Renal cortical epithelial cell (primary cell): ENCODE results near the gene SLC35E2B. TPM values are rescaled to one million over a fixed set of nuclear protein-coding genes. Genes with fewer than 3 reads are reported as not detected.
"Not testable (repeated sequence)": the region's sequence is repeated elsewhere in the genome, so short reads cannot be mapped to it uniquely, and the experiment has no call there.

Experiments used
- DNase-seq: peaks from one replicate; pipeline ENCODE4 v3.0.0-alpha.2; 2011; ENCODE audit warnings: low read depth
- total RNA-seq: library from RNA; depleted of rRNA; stranded (reverse); fragments of >200 nt; gene quantifications from 2 replicates; pipeline ENCODE4 v1.2.3, GENCODE V29; 2014

Gene SLC35E2B
- total RNA-seq, 1 donor from 2014 or later = 64.3 TPM

DNA sequence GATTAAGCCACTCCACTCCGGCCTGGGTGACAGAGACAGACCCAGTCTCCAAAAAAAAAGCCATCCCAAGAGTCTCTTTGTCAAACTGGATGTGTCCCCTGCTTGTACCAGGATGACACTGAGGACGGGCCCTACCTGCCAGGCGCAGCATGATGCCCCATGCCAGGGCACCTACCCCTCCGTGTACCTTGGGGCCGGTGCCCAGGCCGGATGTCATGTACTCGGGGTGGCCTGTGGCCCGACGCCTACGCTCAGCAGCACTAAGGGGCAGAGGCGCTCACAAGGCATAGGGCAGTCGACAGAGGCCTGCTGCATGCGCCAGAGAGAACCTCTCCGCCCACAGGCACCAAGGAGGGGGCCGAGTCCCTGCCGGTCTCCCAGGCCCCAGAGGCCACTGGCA is 53.2 kb downstream of the SLC35E2B start:
- not testable (repeated sequence) for DNase-seq

DNA sequence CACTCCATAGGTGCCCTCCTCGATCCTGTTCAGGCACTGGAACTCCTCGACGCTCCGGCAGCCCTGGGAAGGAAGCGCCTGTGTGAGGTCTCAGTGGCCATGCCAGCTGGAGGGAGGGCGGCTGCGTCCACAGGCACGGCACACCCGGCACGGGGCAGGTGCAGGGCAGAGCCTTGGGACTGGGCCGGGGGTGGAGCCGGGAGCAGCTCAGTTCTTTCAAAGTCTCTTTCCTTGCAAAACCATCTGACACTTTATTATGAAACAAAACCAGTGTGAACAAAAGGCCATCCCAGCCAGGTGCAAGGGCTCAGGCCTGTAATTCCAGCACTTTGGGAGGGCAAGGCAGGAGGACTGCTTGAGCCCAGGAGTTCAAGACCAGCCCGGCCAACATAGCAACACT is 54.1 kb downstream of the SLC35E2B start:
- DNase-seq = not testable (repeated sequence)

DNA sequence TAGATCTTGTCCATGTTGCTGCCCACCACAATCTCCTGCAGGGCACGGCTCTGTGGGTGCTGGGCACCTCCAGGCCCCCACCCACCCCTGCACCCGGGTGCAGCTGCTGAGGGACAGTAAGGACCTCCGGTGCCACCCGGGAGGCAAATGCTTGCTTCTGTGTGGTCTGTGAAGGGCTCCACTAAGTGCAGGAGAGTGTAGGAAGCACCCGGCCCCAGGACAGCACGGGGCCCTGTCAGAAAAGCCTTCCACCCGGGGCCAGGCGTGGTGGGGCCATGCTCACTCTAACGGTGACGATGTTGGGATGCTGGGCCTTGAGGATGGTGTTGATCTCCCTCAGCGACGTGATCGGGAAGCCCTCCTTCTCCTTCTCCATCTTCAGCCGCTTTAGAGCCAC is 55.1 kb downstream of the SLC35E2B start:
- DNase-seq = not testable (repeated sequence)

DNA sequence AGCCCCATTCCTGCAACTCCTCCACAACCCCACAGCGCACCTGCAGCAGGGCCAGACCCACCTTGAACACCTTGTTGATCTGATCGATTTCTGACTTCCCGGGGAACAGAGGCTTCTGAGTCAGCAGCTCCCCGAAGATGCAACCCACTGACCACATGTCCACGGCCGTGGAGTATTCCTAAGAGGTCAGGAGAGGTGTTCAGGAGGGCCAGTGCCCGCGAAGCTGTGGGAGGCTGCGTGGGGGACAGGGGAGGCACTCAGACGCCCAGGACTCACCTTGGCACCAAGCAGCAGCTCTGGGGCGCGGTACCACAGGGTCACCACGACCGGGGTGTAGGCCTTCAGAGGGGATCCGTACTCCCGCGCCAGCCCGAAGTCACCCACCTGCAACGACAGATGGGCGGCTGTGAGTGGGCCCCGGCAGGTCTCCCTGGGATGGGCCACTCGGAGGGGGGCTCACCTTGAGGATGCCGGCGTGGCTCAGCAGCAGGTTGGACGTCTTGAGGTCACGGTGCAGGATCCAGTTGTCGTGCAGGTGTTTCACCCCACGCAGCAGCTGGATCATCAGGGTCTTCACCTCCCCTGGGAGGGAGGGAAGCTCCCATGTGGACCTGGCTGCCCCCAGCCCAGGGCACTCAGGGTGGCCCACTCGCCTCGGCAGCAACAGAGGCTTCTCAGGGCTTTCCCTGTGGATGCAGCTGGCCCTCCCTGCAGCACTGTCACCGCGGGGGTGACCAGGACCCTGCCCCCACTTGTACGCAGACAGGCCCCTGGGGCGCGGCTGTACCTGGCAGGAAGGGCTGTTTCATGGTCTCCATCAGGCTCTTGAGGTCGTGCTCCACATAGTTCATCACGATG is 55.7 kb downstream of the SLC35E2B start:
- DNase-seq = not testable (repeated sequence)

DNA sequence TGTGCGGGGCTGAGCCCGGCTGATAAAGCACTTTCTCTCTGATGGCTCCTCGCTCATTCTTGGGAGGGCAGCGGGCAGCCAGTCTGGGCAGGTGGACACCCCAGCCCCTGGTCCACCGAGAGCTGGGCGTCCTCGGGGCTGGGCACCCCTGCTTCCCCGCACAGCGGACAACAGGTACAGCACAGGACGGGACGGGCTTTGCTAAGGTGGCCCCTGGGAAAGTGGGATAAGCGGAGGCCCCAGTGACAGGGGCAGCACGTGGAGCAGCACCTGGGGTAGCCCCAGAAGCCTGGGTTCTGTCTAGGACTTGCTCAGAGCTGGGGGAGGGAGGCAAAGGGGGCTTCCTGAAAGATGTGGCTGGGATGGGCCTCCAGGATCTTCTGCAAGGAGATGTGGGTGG is 58.0 kb downstream of the SLC35E2B start:
- DNase-seq = not testable (repeated sequence)

DNA sequence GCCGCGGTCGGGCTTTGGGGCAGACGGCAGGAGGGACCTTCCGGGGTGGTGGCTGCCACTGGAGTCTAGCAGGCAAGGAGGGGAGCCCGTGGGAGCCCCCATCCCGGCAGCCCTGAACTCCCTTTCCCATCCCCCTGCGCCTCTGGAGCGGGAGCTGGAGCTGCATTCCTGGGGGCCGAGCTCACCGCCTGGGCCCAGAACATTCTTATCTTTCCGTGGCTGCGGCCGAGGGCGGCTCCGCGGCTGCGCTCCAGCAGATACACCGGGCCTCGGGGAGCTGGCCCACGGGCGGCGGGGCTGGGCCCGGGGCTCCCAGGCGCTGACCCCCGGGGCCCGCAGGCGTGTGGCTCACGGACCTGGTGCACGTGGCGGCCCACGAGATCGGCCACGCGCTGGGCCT is 59.2 kb downstream of the SLC35E2B start:
- not testable (repeated sequence) for DNase-seq

DNA sequence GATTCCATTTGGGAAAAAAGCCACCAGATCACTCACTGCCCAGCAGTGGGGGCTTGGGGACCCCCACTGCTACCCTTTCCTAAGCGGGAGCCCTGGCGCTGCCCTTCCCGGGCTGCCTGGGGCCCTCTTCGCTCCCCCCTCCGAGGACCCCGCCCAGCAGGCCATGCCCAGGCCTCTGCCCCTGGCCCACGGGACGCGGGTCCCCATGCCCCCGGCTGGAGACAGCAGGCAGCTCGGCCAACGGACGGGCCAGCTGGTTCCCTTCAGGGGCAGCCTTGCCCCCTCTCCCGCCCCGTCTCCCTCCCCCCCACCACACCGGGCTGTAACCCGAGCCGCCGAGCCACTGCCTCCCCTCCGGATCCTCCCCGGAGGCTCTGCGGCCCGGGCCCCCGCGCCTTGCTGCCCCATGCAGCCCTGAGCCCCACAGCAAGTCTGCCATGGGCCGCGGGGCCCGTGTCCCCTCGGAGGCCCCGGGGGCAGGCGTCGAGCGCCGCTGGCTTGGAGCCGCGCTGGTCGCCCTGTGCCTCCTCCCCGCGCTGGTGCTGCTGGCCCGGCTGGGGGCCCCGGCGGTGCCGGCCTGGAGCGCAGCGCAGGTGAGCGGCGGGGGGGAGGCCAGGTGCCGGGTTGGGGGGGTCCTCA is 60.7 kb downstream of the SLC35E2B start, which contains the start of gene MMP23B:
MMP23B (plus strand) TSS at position 392 of the 639 bp plus-strand sequence; CDS start at position 438, 46 bp downstream.
- no peak for DNase-seq

DNA sequence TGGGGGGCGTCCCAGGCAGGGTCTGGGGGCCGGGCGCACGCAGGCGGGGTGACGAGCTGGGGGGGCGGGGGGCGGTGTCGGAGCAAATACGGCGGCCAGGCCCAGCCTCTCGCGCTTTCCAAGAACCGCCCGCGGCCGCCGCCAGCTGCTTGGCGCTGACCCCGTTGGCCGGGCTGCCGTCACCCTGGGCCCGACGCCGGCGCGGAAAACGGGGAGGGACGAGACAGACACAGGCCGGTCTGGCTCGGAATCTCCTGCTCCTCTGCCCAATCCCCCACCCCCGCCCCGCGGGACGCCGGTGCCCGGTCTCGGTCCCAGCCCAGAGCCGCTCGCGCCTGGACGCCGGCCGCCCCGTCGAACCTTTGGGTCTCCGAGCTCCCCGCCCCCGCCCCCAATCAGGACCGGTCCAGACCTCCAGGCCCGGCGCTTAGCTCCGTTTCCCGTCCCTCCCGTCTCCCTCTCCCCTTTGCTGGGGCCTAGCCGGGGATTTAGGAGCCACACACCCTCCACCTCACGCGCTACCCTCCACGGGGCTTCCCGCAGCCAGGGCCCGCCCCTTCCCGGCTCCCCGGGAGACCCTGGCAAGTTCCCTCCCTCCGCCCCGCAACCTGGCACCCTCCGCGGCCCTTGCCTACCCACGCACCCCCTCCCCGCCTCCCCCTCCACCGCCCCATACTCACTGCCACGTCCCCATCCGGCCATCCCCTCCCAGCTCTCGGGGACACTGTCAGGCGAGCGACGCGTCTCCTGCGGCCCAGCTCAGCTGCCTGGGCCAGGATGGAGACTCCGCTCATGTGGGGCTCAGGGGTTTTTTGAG is 61.4 kb downstream of the SLC35E2B start:
- no peak for DNase-seq

DNA sequence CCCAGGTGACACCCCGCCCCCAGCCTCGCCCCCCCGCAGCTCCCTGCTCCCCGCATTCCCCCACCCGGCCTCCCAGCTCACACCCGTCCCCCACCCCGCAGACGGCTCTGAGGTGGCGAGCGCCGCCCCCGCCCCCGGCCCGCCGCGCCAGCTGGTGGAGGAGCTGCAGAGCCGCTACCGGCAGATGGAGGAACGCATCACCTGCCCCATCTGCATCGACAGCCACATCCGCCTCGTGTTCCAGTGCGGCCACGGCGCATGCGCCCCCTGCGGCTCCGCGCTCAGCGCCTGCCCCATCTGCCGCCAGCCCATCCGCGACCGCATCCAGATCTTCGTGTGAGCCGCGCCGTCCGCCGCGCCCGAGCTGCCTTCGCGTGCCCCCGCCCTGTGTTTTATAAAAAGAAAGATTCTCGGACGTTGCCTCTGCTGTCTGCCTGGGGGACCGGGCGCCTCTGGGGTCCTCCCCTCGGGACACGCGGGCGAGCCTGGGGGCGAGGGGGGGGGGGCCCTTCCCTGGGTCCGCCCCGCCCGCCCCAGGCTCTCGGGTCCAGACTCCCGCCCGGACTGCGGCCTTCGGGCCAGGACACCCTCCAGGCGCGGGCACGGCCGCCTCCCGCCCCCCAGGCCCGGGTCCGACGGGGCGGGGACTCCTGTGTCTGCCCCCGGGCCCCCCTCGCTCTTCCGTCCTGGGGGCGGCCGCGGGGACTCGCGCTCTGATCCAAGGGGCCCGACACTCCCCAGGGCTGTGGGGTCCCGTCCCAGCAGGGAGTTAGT is 62.2 kb downstream of the SLC35E2B start:
- no peak for DNase-seq

DNA sequence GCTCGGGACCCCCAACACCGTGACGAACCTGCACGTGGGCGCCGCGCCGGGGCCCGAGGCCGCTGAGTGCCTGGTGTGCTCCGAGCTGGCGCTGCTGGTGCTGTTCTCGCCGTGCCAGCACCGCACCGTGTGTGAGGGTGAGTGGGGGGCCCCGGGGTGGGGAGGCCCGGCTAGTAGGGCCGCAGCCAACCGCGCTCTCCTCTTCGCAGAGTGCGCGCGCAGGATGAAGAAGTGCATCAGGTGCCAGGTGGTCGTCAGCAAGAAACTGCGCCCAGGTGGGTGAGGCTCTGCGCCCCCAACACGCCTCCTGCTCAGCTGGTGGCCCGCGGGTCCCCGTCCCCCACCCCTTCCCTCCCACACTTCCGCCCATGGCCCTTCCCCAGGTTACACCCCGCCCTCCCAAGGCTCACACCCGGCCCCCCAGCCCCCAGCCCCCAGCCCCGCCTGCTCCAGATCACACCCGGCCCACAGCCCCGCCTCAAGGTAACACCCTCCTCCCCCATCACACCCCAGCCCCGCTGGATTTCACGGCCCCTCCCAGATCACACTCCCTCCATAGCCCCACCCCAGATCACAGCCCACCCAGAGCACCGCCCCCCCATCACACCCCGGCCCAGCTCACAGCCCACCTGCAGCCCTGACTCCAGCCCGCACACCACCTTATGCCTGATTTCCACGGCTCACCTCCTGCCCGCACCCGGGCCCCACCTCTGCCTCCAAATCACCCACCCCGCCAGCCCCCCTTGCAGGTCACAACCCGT is 63.0 kb downstream of the SLC35E2B start:
- DNase-seq = no peak

DNA sequence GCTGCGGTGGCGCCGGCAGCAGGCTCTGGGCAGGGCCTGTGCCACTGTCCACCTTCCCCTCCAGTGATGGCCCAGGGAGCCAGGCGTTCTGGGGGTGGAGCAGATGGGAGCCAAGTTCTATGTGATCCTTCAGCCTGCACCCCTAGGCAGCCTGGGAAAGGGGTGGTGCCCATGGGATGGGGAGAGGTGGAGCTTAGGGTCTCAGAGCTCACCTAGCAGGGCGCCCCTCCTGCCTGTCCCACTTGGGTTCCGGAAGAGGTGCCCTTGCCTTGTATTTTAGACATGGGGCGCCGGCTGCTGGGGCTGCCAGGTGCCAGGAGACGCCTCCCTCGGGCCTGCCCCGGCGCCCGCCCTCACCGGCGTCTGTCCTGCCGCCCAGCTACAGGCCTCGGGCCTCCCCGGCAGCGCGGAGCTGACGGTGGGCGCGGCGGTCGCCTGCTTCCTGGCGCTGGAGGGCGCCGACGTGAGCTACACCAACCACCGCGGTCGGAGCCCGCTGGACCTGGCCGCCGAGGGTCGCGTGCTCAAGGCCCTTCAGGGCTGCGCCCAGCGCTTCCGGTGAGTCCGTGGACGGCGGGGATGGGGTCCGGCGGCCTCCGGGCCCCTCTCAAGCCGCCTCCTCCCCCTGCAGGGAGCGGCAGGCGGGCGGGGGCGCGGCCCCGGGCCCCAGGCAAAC is 63.7 kb downstream of the SLC35E2B start:
- no peak for DNase-seq

DNA sequence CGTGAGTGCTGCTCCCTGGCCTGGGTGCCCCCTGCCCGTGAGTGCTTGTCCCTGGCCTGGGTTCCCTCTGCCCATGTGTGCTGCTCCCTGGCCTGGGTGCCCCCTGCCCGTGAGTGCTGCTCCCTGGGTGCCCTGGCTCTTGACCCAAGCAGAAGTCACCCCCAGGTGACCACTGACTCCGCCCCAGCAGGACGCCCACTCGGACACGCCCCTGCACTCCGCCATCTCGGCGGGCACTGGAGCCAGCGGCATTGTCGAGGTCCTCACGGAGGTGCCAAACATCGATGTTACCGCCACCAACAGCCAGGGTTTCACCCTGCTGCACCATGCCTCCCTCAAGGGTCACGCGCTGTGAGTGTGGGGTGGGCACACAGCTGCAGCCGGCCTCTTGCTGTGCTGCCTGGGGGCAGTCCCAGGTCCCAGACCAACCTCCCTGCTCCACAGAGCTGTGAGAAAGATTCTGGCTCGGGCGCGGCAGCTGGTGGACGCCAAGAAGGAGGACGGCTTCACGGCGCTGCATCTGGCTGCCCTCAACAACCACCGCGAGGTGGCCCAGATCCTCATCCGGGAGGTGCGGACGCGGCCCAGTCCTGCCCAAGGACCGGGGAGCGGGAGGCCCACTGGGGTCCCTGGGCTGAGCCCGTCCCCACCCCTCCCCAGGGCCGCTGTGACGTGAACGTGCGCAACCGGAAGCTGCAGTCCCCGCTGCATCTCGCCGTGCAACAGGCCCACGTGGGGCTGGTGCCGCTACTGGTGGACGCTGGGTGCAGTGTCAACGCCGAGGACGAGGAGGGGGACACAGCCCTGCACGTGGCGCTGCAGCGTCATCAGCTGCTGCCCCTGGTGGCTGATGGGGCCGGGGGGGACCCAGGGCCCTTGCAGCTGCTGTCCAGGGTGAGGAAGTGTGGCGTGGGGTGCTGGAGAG is 64.5 kb downstream of the SLC35E2B start:
- no peak for DNase-seq

DNA sequence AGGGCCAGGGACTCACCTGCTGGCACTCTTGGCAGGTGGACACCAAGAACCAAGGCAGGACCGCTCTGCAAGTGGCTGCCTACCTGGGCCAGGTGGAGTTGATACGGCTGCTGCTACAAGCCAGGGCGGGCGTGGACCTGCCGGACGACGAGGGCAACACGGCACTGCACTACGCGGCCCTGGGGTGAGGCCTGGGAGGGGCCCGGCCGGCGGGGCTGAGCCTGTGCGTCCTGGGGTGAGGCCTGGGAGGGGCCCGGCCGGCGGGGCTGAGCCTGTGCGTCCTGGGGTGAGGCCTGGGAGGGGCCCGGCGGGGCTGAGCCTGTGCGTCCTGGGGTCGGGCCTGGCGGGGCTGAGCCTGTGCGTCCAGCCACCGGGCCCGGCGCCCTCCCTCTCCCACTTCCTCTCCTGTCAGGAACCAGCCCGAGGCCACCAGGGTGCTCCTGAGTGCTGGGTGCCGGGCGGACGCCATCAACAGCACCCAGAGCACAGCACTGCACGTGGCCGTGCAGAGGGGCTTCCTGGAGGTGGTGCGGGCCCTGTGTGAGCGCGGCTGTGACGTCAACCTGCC is 65.2 kb downstream of the SLC35E2B start:
- DNase-seq = no peak

DNA sequence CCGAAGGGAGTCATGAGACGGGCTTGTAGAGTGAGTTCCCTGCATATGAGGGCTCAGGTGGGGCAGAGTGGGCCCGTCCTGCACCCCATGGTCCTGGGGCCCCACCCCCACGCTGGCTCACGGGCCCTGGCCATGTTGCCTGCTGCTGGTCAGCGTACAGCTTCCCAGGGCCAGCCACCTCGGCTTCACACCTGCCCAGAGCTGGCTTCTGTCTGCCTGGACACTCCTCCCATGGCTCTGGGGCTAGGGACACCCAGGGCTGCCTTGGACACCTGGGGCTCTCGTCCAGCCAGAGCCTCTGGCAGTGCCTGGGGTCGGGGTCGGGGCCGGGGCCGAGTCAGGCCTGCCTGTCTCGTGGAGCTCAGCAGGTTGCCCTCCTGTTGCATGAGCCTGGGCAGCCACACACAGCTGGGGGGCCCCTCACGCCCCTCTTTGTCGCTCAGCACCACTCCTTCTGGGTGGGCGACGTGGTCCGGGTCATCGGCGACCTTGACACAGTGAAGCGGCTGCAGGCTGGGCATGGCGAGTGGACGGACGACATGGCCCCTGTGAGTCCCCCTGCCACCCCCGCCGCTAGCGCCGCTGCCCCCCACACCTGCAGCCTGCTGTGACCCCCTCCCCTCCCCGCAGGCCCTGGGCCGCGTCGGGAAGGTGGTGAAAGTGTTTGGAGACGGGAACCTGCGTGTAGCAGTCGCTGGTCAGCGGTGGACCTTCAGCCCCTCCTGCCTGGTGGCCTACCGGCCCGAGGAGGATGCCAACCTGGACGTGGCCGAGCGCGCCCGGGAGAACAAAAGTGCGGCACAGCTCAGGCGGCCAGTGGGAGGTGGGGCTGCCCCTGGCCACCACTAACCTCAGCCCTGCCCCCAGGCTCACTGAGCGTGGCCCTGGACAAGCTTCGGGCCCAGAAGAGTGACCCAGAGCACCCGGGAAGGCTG is 66.1 kb downstream of the SLC35E2B start:
- DNase-seq = no peak

DNA sequence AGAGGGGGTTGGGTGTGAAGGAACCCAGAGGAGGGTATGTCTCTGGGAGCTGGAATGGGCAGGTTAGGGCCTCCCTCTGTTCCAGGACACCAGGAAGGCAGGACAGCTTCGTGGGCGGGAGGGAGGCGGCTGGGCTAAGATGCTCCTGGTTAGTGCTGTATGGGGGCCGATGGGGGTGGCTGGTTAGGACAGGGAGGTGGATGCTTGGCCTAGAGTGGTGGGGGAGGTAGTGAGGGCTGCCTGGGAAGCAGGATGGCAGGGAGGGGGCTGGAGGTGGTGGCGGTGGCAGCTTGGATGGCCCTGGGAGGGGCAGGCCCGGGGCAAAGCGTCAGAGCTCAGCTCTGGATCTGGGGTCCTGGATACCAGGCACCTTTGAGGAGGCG is 66.8 kb downstream of the SLC35E2B start:
- no peak for DNase-seq

DNA sequence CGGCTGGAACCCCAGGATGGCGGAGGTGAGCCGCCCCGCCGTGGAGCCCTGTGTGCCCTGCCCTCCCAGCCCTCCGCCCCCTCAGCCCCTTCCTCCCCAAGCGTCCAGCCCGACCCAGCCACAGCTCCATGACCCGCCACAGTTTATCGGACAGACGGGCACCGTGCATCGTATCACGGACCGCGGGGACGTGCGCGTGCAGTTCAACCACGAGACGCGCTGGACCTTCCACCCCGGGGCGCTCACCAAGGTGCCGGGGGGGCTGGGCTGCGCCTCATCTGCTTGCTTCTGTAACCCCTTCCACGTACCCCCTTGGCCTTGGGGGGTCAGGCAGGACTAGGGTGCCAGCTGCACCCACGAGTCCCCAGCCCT is 67.2 kb downstream of the SLC35E2B start:
- no peak for DNase-seq
